A549 (cell line): ENCODE data around the gene INHA.

ENCODE experiments used
- POLR2A ChIP-seq: IDR thresholded peaks from 2 replicates; pipeline ENCODE4 v1.6.1; 2012; ENCODE audit warnings: mild to moderate bottlenecking, low read length
- RFX5 ChIP-seq: fragments of 450-650 bp; IDR thresholded peaks from 2 replicates; pipeline ENCODE4 v1.7.1; 2014; ENCODE audit warnings: antibody characterized with exemption, mild to moderate bottlenecking, moderate library complexity
- TF ChIP-seq, protein P1 (sequence below): fragments of >200 bp; sonication (Bioruptor Twin); formaldehyde crosslinking; IDR thresholded peaks from 3 replicates; pipeline ENCODE4 v1.5.1; 2016

DNA sequence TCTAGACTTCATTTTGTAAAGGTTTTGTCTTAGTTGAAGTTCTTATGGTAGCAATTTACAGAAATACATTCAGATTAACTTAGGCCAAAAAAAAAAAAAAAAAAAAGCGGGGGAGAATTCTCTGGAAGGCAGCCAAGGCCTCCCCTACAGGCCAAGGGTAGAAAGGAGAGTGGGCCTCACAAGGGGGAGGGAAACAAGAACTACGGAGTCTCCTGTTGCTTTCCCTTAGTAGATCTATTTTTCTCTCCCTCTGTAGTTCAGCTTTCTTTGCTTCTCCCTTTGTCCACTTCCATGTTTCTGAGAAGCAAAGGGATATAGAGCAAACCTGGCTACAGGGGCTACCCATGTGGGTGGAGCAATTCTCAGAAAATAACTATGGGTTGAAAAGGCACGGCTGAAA is 23.1 kb downstream of the INHA start:
- TF ChIP-seq, protein P1, sequence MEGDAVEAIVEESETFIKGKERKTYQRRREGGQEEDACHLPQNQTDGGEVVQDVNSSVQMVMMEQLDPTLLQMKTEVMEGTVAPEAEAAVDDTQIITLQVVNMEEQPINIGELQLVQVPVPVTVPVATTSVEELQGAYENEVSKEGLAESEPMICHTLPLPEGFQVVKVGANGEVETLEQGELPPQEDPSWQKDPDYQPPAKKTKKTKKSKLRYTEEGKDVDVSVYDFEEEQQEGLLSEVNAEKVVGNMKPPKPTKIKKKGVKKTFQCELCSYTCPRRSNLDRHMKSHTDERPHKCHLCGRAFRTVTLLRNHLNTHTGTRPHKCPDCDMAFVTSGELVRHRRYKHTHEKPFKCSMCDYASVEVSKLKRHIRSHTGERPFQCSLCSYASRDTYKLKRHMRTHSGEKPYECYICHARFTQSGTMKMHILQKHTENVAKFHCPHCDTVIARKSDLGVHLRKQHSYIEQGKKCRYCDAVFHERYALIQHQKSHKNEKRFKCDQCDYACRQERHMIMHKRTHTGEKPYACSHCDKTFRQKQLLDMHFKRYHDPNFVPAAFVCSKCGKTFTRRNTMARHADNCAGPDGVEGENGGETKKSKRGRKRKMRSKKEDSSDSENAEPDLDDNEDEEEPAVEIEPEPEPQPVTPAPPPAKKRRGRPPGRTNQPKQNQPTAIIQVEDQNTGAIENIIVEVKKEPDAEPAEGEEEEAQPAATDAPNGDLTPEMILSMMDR: no peak
- TF ChIP-seq RFX5: no peak
- TF ChIP-seq POLR2A: no peak
